H54 (cell line): Measurements from ENCODE around the gene FYTTD1.
"Not testable (repeated sequence)": the region's sequence is repeated elsewhere in the genome, so short reads cannot be mapped to it uniquely, and the experiment has no call there.

Source experiments
- DNase-seq: peaks from one replicate; pipeline ENCODE4 v3.0.0; 2011; ENCODE audit warnings: low spot score, mixed read lengths; ENCODE audit not compliant: insufficient read length
- FAIRE-seq: peaks from 3 replicates; lab custom pipeline; 2011; peaks lifted over from hg19 to GRCh38; lab: Jason Lieb, UNC
- POLR2A ChIP-seq: IDR thresholded peaks from 2 replicates; pipeline ENCODE4 v1.6.1; 2011; ENCODE audit warnings: low read depth, mild to moderate bottlenecking, low read length

Gene FYTTD1, protein sequence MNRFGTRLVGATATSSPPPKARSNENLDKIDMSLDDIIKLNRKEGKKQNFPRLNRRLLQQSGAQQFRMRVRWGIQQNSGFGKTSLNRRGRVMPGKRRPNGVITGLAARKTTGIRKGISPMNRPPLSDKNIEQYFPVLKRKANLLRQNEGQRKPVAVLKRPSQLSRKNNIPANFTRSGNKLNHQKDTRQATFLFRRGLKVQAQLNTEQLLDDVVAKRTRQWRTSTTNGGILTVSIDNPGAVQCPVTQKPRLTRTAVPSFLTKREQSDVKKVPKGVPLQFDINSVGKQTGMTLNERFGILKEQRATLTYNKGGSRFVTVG

DNA sequence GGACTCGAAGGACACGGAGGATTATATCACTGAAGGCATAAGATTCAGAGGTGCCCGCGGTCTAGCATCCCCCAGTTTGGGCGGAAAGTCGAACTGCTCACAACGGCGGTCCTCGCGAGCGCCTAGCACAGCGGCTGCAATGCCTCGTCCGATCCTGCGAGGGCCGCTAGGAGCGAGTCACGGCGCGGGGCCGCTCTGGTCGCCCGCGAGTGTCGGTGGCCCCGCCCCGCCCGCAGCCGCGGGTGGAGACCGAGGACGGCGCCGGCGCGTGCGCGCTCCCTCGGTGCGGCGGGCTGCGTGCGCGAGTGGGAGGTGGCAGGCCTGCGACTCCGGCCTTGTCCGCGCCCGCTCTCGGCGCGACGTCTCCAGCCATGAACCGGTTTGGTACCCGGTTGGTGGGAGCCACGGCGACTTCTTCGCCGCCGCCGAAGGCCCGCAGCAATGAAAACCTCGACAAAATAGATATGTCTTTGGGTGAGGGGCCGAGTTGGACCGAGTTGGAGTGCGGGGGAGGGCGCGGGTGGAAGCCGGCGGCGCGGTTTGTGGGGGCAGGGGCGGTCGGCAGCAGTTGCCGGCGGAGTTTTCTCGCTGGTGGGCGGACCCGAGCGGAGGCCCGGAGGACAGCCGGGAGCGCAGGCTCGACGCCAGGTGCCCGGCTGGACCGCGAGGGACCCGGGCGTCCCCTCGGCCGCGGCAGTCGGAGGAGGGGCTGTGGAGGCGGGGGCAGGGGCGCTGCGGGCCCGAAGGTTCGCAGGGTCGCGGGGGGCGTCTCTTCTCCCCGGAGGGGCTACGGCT is at the start of gene FYTTD1:
FYTTD1 (plus strand) TSS at position 283 of the 795 bp plus-strand sequence; CDS start at position 372, 89 bp downstream.
- TF ChIP-seq POLR2A: peak; percentile 87
- DNase-seq (peak; percentile 92), FAIRE-seq (peak; percentile 23)

DNA sequence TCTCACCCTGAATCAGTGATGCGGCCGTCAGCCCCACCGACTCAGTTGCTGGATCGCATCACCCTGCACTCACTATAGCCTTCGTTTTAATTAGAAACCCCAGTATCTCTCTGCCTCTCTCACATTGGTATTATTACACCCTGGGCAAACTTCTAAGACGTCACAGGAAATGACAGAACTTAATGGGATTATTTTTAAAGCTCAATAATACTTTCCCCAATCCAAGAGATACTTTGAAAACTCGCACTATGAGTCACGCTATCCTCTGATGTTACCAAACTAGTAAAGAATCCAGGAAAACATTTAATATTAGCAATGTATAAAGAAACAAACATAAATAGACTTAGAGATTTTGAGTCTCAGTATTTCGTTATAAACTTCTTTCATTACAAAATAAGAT is 49.6 kb upstream of the FYTTD1 start:
- FAIRE-seq (no peak), DNase-seq (no peak)
- no peak for TF ChIP-seq POLR2A

DNA sequence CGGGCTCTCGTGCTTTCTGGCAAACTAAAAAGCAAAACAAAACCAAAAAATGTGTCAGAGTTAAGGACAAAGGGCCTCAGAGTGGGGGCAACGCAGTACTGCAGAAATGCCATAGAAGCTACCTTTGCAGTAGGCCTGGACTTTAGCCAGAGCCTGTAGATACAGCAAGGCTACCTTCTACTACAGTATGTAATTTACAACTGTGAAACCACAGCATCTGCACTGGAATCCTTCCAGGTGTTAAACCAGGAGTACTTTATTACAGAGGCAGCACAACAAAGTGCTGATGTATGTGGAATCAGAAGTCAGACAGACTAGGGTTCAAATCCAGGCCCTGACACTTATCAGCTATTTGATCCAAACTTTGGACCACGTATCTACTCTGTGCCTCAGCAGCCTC is 47.8 kb upstream of the FYTTD1 start:
- TF ChIP-seq POLR2A: no peak
- DNase-seq (no peak), FAIRE-seq (no peak)

DNA sequence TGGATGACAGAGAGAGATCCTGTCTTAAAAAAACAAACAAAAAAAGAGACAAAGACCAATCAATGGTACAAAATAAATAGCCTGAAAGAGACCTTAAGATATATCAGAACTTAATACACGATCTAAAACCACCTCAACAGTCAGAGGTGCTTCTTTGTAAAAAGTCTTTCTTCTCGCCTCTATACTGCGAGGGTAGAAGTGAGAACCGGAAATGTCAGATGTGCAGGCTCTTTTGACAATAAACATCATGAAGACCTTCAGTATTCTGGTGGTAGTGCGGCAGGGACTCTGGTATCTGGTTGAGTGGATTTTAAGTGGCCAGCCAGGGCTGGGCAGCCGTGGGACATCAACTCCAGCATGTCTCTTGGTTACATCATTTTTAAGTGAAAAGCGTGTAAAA is 43.0 kb upstream of the FYTTD1 start:
- no peak for DNase-seq
- TF ChIP-seq POLR2A: no peak
- FAIRE-seq: no peak

DNA sequence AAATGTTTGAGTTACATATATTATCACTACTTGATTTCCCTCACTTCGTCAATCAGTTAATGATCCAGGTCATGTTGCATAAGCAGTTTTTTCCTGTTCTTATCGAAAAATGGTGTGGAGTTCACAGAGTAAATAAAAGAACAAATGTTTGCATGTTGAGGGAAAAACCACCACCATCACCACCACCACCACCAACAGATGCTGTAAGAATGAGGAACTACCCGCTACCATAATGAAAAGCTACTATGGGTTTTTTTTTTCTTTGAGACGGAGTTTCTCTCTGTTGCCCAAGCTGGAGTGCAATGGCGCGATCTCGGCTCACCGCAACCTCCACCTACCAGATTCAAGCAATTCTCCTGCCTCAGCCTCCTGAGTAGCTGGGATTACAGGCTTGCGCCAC is 40.5 kb upstream of the FYTTD1 start:
- TF ChIP-seq POLR2A: no peak
- FAIRE-seq: no peak
- DNase-seq: no peak

DNA sequence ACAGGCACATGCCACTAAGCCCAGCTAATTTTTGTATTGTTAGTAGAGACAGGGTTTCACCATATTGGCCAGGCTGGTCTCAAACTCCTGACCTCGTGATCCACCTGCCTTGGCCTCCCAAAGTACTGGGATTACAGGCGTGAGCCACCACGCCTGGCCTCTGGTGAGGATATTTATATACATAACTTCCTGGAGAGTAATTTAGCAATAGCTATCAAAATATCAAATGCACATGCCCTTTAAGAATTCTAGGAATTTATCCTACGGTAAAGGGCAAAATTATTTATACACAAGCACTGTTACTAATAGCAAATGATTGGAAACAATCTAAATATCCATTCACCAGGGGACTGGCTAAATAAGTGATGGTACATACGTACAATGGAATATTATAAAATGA is 38.7 kb upstream of the FYTTD1 start:
- not testable (repeated sequence) for FAIRE-seq

DNA sequence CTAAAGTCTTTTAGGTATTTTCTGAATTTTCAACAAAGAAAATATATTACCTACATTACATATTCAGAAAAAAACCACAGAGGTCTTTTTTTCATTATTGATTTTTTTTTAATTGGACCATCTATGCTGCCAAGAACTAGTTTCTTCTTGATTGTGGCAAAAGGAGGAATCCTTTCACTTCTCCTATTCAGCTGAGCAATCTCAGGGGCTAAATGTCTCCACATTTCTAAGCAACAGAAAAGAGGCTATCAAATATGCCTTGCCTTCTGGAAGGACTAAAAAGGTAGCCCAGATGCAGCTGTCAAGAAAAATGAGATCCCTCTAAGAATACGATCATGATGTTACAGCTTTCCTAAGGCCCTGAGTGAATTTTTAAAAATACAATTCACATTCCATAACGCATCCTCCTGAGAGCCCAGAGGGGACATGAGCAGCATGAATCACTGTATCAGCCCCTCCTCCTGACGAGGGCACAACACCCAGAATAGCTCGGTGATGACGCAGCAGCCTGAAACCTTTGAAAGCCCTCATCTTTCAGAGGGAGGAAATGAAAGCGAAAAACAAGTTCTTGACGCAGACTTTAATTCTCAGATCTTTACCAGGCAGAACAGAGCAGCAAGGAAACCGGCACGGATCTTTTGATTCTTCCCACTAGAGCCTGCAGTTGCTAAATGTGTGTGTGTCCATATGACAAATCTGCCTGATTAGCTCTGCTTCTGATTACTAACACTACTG is 37.5 kb upstream of the FYTTD1 start:
- FAIRE-seq (peak; percentile 100), DNase-seq (peak; percentile 85)
- no peak for TF ChIP-seq POLR2A

More for the DNA sequence above, 38.7 kb upstream of the FYTTD1 start:
- DNase-seq: not testable (repeated sequence)

DNA sequence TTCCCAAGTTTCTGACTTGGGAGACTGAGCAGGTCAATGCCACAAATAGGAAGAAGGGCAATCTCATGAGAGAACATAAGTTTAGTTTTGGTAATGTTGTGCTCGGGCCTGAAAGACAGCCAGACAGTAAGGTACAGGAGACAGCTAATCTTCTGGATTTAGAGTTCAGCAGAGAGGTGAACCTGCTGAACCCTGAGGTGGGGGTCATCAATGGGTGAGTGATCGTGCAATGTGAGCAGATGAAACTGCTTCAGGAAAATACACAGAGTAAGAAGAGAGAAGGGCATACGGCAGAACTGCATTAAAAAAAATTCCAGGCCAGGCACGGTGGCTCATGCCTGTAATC is 36.2 kb upstream of the FYTTD1 start:
- FAIRE-seq (no peak), DNase-seq (no peak)
- TF ChIP-seq POLR2A: no peak

DNA sequence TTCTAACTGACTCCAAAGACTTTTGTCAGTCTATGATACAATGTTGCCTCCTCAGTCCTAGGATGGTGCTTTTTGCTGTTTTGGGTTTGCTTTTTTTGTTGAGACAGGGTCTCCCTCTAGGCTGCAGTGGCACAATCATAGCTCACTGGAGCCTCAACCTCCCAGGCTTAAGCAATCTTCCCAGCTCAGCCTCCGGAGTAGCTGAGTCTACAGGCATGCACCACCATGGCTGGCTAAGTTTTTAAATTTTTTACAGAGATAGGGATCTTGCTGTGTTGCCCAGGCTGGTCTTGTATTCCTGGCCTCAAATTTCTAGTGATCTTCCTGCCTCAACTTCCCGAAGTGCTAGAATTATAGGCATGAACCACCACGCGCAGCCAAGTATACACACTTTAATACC is 35.4 kb upstream of the FYTTD1 start:
- TF ChIP-seq POLR2A: no peak
- DNase-seq (no peak), FAIRE-seq (no peak)

DNA sequence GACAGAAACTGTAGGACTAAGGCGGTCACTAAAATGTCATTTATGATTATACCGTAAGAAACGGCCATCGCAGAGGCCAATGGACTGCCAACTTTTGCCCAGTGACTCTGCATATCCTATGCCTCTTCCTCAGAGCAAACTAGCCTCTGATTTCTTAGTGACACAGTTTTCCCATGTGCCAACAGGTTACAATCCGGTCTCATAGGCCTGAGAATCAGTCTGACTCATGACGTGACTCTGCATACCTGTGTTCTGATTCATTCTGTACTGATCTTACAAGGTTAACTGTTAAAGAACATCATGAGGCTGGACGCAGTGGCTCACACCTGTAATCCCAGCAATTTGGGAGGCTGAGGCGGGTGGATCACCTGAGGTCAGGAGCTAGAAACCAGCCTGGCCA is 30.8 kb upstream of the FYTTD1 start:
- TF ChIP-seq POLR2A: no peak
- DNase-seq: peak; percentile 71
- FAIRE-seq: peak; percentile 99

DNA sequence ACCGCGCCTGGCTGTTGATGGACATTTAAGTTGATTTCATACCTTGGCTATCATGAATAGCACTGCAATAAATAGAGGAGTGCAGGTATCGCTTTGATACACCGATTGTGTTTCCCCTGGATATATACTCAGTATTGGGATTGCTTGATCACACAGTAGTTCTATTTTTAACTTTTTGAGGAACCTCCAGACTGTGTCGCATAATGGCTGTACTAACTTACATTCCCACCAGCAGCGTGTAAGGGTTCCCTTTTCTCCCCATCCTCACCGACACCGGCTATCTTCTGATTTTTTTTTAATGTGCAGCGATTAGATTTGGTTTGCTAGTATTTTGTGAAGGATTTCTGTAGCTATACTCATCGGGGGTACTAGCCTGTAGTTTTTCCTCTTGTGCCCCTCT is 29.0 kb upstream of the FYTTD1 start:
- DNase-seq (no peak), FAIRE-seq (no peak)
- TF ChIP-seq POLR2A: no peak

DNA sequence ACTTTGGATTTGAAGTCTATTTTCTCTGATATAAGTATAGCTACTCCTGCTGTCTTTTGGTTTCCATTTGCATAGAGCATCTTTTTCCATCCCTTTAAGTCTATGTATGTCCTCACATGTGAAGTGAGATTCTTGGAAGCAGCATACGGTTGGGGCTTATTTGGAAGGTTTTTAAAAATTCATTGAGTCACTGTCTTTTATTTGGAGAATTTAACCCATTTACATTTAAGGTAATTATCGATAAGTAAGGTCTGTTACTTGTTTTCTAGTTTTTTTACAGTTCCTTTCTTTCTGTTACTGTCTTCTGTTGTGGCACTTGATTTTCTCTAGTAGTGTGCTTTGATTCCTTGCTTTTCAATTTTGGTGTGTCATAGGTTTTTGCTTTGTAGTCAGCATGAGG is 26.9 kb upstream of the FYTTD1 start:
- DNase-seq (no peak), FAIRE-seq (no peak)
- no peak for TF ChIP-seq POLR2A

DNA sequence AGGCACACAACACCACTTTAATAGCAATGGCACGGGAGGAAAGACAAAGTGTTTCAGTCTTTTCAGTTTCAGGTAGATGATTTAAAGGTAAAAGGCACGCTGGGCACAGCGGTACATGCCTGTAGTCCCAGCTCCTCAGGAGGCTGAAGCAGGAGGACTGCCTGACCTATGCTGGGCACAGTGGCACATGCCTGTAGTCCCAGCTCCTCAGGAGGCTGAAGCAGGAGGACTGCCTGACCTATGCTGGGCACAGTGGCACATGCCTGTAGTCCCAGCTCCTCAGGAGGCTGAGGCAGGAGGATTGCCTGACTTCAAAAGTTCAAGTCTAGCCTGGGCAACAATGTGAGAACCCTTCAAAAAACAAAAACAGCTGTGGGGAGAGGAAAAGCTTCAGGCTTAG is 21.8 kb upstream of the FYTTD1 start:
- DNase-seq, FAIRE-seq: not testable (repeated sequence)

DNA sequence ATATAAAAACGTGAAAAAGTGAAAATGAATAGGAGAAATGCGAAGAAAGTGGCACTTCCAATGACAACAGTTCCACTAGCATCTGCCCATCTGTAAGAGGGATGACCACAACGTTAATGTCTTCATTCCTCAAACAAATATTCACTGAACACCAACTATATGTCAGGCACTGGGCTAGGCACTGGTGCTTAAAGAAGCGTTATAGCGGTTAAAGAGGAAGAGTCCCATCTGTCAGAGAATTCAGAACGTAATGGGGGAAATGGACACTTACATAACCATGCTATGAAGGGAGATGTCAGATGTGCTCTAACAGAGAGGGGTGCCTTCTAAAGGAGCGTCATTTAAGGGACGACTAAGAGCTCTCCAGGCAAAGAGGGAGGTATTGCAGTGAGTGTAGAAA is 21.2 kb upstream of the FYTTD1 start:
- DNase-seq (no peak), FAIRE-seq (no peak)
- TF ChIP-seq POLR2A: no peak
